RPMI7951 (cell line): ENCODE measurements around the gene TMEM252. TPM values are rescaled to one million over a fixed set of nuclear protein-coding genes. Genes with fewer than 3 reads are reported as not detected.

Experiments used
- DNase-seq: peaks from one replicate; pipeline ENCODE4 v3.0.0-alpha.2; 2012; ENCODE audit warnings: low read depth
- total RNA-seq: library from RNA; depleted of rRNA; stranded (reverse); fragments of >200 nt; shearing (Covaris generic); gene quantifications from 2 replicates; pipeline ENCODE4 v1.2.3, GENCODE V29; 2014

The TMEM252 gene
- total RNA-seq, 1 experiment from 2014 or later: not detected

GRCh38 chr9:68545033-68545705 lies 4.5 kb upstream of the TMEM252 start:
- DNase-seq: no peak

GRCh38 chr9:68541568-68541967 lies 885 bp upstream of the TMEM252 start:
- DNase-seq: no peak

GRCh38 chr9:68538200-68538599 lies 2.5 kb downstream of the TMEM252 start:
- no peak for DNase-seq

- no peak for DNase-seq
These were observed 3.1 kb downstream of the TMEM252 start for GRCh38 chr9:68537616-68537880.

GRCh38 chr9:68536876-68537615 lies 3.6 kb downstream of the TMEM252 start:
- no peak for DNase-seq

- DNase-seq: no peak
These were observed 7.0 kb downstream of the TMEM252 start for GRCh38 chr9:68533678-68534077.

GRCh38 chr9:68532131-68532530 lies 8.6 kb downstream of the TMEM252 start:
- no peak for DNase-seq

- DNase-seq: no peak
These were observed 10.1 kb downstream of the TMEM252 start for GRCh38 chr9:68530618-68531017.

- no peak for DNase-seq
These were observed 17.2 kb downstream of the TMEM252 start for GRCh38 chr9:68523367-68523936.

- no peak for DNase-seq
These were observed 17.7 kb downstream of the TMEM252 start for GRCh38 chr9:68522954-68523353.

GRCh38 chr9:68522131-68522530 lies 18.6 kb downstream of the TMEM252 start:
- no peak for DNase-seq

GRCh38 chr9:68515326-68516017 lies 25.2 kb downstream of the TMEM252 start:
- no peak for DNase-seq

GRCh38 chr9:68513981-68514380 lies 26.7 kb downstream of the TMEM252 start:
- no peak for DNase-seq

- DNase-seq: no peak
These were observed 27.3 kb downstream of the TMEM252 start for GRCh38 chr9:68513385-68513784.

GRCh38 chr9:68509689-68510088 lies 31.0 kb downstream of the TMEM252 start:
- DNase-seq: no peak

GRCh38 chr9:68508547-68508946 lies 32.1 kb downstream of the TMEM252 start:
- no peak for DNase-seq

- no peak for DNase-seq
These were observed 32.9 kb downstream of the TMEM252 start for GRCh38 chr9:68507806-68508145.

- DNase-seq: peak; percentile 15
These were observed 33.4 kb downstream of the TMEM252 start for GRCh38 chr9:68507130-68507805.

- DNase-seq: no peak
These were observed 34.1 kb downstream of the TMEM252 start for GRCh38 chr9:68506551-68506950.

- DNase-seq: no peak
These were observed 34.8 kb downstream of the TMEM252 start for GRCh38 chr9:68505681-68506409.

- no peak for DNase-seq
These were observed 38.4 kb downstream of the TMEM252 start for GRCh38 chr9:68502279-68502678.
